Ovary (tissue), 9 donors: ENCODE results near the gene RALBP1. TPM values are rescaled to one million over a fixed set of nuclear protein-coding genes. Genes with fewer than 3 reads are reported as not detected.
"Not testable (repeated sequence)": the region's sequence is repeated elsewhere in the genome, so short reads cannot be mapped to it uniquely, and the experiment has no call there.

Experiments
- DNase-seq, 5 donors: peaks; one replicate each; pipeline ENCODE4 v3.0.0-alpha.2; 2019 to 2020
- H3K27ac ChIP-seq, 2 donors: fragments of 200-600 bp; one replicate each; pipeline versions ENCODE4 v1.5.1 to v1.8.0; 2019 to 2022
- H3K27me3 ChIP-seq: fragments of 200-600 bp; one replicate; pipeline ENCODE4 v1.8.0; 2022
- H3K36me3 ChIP-seq: fragments of 200-600 bp; sonication (generic); one replicate; pipeline ENCODE4 v1.5.1; 2019
- H3K4me1 ChIP-seq: one replicate; pipeline ENCODE4 v1.8.1; 2013; ENCODE audit warnings: mild to moderate bottlenecking, moderate library complexity; ENCODE audit not compliant: insufficient read depth
- H3K4me3 ChIP-seq: fragments of 200-600 bp; sonication (generic); one replicate; pipeline ENCODE4 v1.5.1; 2017
- H3K9me3 ChIP-seq, 2 donors: fragments of 200-600 bp in 1 of 2; sonication (generic) in 1 of 2; one replicate each; pipeline versions ENCODE4 v1.5.1 to v1.8.1; 2013 to 2019; ENCODE audit warnings: mild to moderate bottlenecking in 1 of 2, moderate library complexity in 1 of 2
- CTCF ChIP-seq, 3 donors: fragments of 450-650 bp in 2 of 3; fragments of 200-600 bp in 1 of 3; IDR thresholded peaks; one replicate each; pipeline versions ENCODE4 v1.5.1 to v1.8.0; 2016 to 2022; ENCODE audit warnings: antibody characterized with exemption in 3 of 3, mild to moderate bottlenecking in 1 of 3
- EP300 ChIP-seq: sonication (generic); formaldehyde crosslinking; IDR thresholded peaks from one replicate; pipeline ENCODE4 v1.6.1; 2017; ENCODE audit warnings: antibody characterized with exemption
- POLR2A ChIP-seq: fragments of 450-650 bp; IDR thresholded peaks from one replicate; pipeline ENCODE4 v1.6.1; 2017; ENCODE audit warnings: antibody characterized with exemption, mild to moderate bottlenecking, moderate library complexity
- WGBS, 3 donors: extraction: QIAGEN DNeasy Blood & Tissue Kit in 1 of 3; methylation state at CpG; one replicate each; pipeline versions ENCODE4 v1.1.5 to v1.1.7; 2013 to 2017; 5-methylcytosine and 5-hydroxymethylcytosine counted together
- intact Hi-C, 4 donors: fragments of 100-400 bp; cut with DNase I; formaldehyde crosslinking; loops; one replicate each; pipeline versions ENCODE4 v1.11.0 to v1.15.1; 2022 to 2023
- polyA plus RNA-seq, 2 donors: library from polyadenylated mRNA; stranded (reverse); fragments of 200-250 nt in 1 of 2; fragments of 350-450 nt in 1 of 2; fragmentation: Illumina TruSeq in 1 of 2; extraction: RNeasy Lipid Tissue Mini Kit (QIAGEN cat#74804) in 1 of 2; gene quantifications; one replicate each; pipeline ENCODE4 v1.2.3, GENCODE V29; 2013 to 2014
- total RNA-seq, 7 donors: library from RNA; depleted of rRNA in 2 of 7; stranded (reverse); fragments of >200 nt in 2 of 7; fragmentation: NEBNext Ultra II Directional in 3 of 7; extraction: Animal tissue kit (Norgen Biotek cat#: 25700) in 3 of 7; gene quantifications; one replicate each; pipeline versions ENCODE4 v1.1.0 to v1.2.4, GENCODE V29; 2016 to 2023
- donor health status: DM: no; HTN: no; CAD: no; lungs with moderate emphysema.
- donor health status: DM: no; HTN: no; CAD: no.
- donor health status: Bipolar disorder and iron deficiency.
- donor health status: DM: yes; HTN: yes; CAD: no.
- donor health status: DM: no; HTN: no; CAD: no.
- donor health status: DM: yes; HTN: yes; CAD: no.

The RALBP1 gene
- total and polyA plus RNA-seq, 9 donors: 24.7 to 66.3 (median 42.1) TPM

- no peak overlapping the region for H3K4me3 ChIP-seq
- H3K4me1 ChIP-seq: peaks cover 2% of the 10 kb centered on the region
- H3K36me3 ChIP-seq: no peaks in the 10 kb centered on the region
- H3K27me3 ChIP-seq: no peaks in the 10 kb centered on the region
- intact Hi-C loops: no loop called here
- DNase-seq: no peak
- no peak overlapping the region for H3K27ac ChIP-seq
- no peak for TF ChIP-seq POLR2A
- no peak for TF ChIP-seq EP300
- no peak for TF ChIP-seq CTCF (IDR thresholded peaks at IDR 0.05)
- H3K9me3 ChIP-seq: no peaks in the 10 kb centered on the region
Observed at GRCh38 chr18:9469685-9470084, 5.6 kb upstream of the RALBP1 start.

GRCh38 chr18:9474108-9474982 lies 968 bp upstream of the RALBP1 start:
- Histone ChIP-seq H3K36me3 (no peaks in the 10 kb centered on the region), H3K27me3 (no peaks in the 10 kb centered on the region), H3K4me1 (peaks cover 2% of the 10 kb centered on the region), H3K27ac (peak overlapping the region; percentile 54 to 81), H3K4me3 (peak overlapping the region; percentile 54), H3K9me3 (no peaks in the 10 kb centered on the region)
- WGBS, 3 donors: 22 to 25% (median 25%) methylated on average over 37 of the region's 37 CpGs
- intact Hi-C loops: no loop called here
- peak in 3 of 5 donors; percentile 13 to 27 (median 26) for DNase-seq
- TF ChIP-seq POLR2A (no peak), EP300 (no peak), CTCF (IDR thresholded peaks at IDR 0.05) (no peak)

DNA sequence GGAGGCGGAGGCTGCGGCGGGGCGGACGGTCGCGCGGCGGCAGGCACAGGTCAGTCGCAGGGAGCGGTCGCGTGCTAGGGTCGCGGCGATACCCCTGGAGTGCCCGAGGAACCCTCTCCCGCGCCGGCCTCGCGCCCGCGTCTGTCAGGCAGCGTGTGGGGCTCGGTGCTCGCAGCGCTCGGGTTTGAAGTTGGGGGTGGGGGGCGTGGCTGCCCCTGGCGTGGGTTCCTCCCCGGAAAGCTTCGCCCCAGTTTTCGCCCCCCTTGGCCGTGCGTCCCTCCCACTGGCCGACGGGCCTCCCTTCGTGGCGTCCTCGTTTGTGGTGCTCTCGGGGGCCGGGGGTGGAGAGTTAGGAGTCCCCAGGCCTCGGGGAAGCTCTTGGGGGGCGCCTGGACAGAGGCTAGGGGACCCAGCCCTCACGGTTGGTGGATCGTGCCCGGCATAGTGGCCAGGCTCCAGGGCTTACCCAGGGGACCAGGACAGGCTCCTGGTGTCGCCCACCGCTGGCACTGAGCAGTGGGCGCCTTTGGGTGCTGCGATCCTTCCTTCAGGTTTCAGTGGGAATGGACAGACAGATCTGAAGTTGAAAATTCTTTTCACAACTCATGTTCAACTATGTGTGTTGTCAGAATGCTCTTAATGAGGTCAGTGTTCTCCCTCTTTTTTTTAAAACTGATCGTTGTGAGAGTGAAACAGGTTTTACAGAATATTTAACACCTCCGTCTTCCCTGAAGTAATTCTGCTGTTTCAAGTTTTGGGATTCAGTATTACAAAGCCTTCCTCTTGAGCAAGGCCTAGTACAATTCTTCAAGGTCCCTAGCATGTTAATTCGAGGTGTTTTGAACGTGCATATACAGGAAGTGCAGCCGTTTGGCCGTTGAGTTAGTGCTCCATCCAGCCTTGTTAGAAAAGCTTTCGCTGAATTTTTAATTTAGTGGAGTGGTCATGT lies 604 bp downstream of the RALBP1 start:
- peak in 1 of 5 donors; percentile 18 for DNase-seq
- peaks cover 2% of the 10 kb centered on the region for H3K4me1 ChIP-seq
- no peaks in the 10 kb centered on the region for H3K9me3 ChIP-seq
- WGBS, 3 donors: 0% methylated on average over 48 to 59 of the region's 59 CpGs
- H3K36me3 ChIP-seq: no peaks in the 10 kb centered on the region
- TF ChIP-seq POLR2A (no peak), CTCF (IDR thresholded peaks at IDR 0.05) (no peak), EP300 (no peak)
- intact Hi-C loops: no loop called here
- H3K27me3 ChIP-seq: no peaks in the 10 kb centered on the region
- peak overlapping the region; percentile 82 to 87 for H3K27ac ChIP-seq
- peak overlapping the region; percentile 66 for H3K4me3 ChIP-seq

GRCh38 chr18:9476949-9477348 lies 1.6 kb downstream of the RALBP1 start:
- H3K9me3 ChIP-seq, H3K4me1 ChIP-seq, H3K36me3 ChIP-seq, H3K4me3 ChIP-seq, H3K27ac ChIP-seq, H3K27me3 ChIP-seq, intact Hi-C loops: not testable (repeated sequence)
- 66 to 79% (median 70%) methylated on average over 12 of the region's 12 CpGs for WGBS, 3 donors
- DNase-seq: peak in 1 of 5 donors; percentile 26
